SU-DHL-6 (cell line): ENCODE data around the gene MAB21L4.

Source experiments
- H2AFZ ChIP-seq: fragments of 200-600 bp; sonication (generic); 2 replicates; pipeline ENCODE4 v1.6.1; 2014; ENCODE audit warnings: low read depth, mild to moderate bottlenecking, moderate library complexity, mixed read lengths, antibody characterized with exemption, low read length; ENCODE audit not compliant: severe bottlenecking
- H3F3A ChIP-seq: fragments of 200-600 bp; shearing (Covaris generic); 2 replicates; pipeline ENCODE4 v1.6.0; 2016; ENCODE audit warnings: antibody characterized with exemption, mild to moderate bottlenecking; ENCODE audit not compliant: insufficient read depth
- H3K27ac ChIP-seq: fragments of 200-600 bp; sonication (generic); 2 replicates; pipeline ENCODE4 v1.5.1; 2016; ENCODE audit warnings: low read depth, mild to moderate bottlenecking, low read length, moderate library complexity, mixed read lengths
- H3K27me3 ChIP-seq: fragments of 200-600 bp; sonication (generic), shearing (Covaris generic); 2 replicates; pipeline ENCODE4 v1.6.0; 2014; ENCODE audit warnings: mild to moderate bottlenecking, low read length
- H3K36me3 ChIP-seq: fragments of 200-600 bp; sonication (generic); 2 replicates; pipeline ENCODE4 v1.6.1; 2014; ENCODE audit warnings: mild to moderate bottlenecking, low read length, mixed read lengths
- H3K4me2 ChIP-seq: fragments of 300-600, 200-600 bp; shearing (Covaris generic), sonication (generic); 2 replicates; pipeline ENCODE4 v1.6.0; 2014; ENCODE audit warnings: low read length, low read depth, mild to moderate bottlenecking; ENCODE audit not compliant: poor library complexity, severe bottlenecking
- H3K4me3 ChIP-seq: fragments of 200-600 bp; sonication (generic); 2 replicates; pipeline ENCODE4 v1.5.1; 2014; ENCODE audit warnings: antibody characterized with exemption, low read length, mild to moderate bottlenecking, mixed read lengths; ENCODE audit not compliant: insufficient read depth, poor library complexity, severe bottlenecking
- H3K79me2 ChIP-seq: fragments of 200-600 bp; sonication (generic); 2 replicates; pipeline ENCODE4 v1.6.1; 2014; ENCODE audit warnings: mild to moderate bottlenecking, low read length, moderate library complexity; ENCODE audit not compliant: insufficient read depth
- H3K9ac ChIP-seq: fragments of 200-600 bp; sonication (generic); 2 replicates; pipeline ENCODE4 v1.7.0; 2014; ENCODE audit warnings: mild to moderate bottlenecking, low read length
- H3K9me2 ChIP-seq: fragments of 200-600 bp; sonication (generic); replicated peaks from 2 replicates; pipeline ENCODE4 v1.6.1; 2014; ENCODE audit warnings: low read length; ENCODE audit not compliant: insufficient read depth
- H3K9me3 ChIP-seq: fragments of 200-600 bp; sonication (generic); 2 replicates; pipeline ENCODE4 v1.6.1; 2014; ENCODE audit warnings: low read length, mixed read lengths; ENCODE audit not compliant: insufficient read depth
- H4K20me1 ChIP-seq: fragments of 200-600 bp; sonication (generic); 2 replicates; pipeline ENCODE4 v1.6.1; 2014; ENCODE audit warnings: low read depth, mild to moderate bottlenecking, antibody characterized with exemption, low read length, moderate library complexity, mixed read lengths
- CTCF ChIP-seq: fragments of 200-600 bp; sonication (generic); IDR thresholded peaks from one replicate; pipeline ENCODE4 v1.5.1; 2017; ENCODE audit warnings: antibody characterized with exemption, mild to moderate bottlenecking, low read length, moderate library complexity; ENCODE audit not compliant: insufficient read depth, poor library complexity, severe bottlenecking
- EZH2phosphoT487 ChIP-seq: fragments of 200-600 bp; sonication (generic), shearing (Covaris generic); conservative IDR thresholded peaks from 2 replicates; pipeline ENCODE4 v1.6.1; 2018; ENCODE audit warnings: mild to moderate bottlenecking, antibody characterized with exemption, low read length, moderate library complexity, mixed read lengths

MAB21L4 gene

DNA sequence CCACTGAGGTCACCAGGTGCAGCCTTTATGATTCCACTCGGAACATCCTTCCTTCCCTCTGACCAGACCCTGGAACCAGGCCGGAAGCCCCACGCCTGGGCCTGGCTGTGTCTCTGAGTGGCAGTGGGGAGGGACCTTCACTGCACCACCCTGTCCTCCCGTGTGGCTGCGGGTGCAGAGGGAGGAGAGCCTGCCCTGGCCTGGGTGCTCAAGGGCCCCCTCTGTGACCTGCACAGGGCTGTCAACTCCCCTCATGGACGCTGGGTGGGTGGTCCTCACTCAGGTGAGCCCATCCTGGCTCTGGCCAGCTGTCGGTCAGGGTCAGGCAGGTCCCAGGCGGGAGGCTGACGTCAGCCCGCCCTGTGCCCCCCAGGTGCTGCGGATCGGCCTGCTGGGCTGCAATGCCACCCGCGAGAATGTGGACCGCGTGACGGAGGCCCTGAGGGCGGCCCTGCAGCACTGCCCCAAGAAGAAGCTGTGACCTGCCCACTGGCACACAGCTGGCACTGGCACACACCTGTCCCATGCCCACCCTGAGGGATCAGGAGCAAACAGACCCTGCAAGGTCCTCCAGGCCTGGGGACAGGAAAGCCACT, 17.5 kb downstream of the MAB21L4 start:
- TF ChIP-seq EZH2phosphoT487 = no peak
- TF ChIP-seq CTCF = no peak
- Histone ChIP-seq H3K4me2 (no peak overlapping the region), H4K20me1 (no peaks in the 10 kb centered on the region), H3K9me3 (no peaks in the 10 kb centered on the region), H3K9ac (no peak overlapping the region), H3K27ac (no peak overlapping the region), H3K9me2 (no peaks in the 10 kb centered on the region), H2AFZ (no peak overlapping the region), H3F3A (no peaks in the 10 kb centered on the region), H3K4me3 (no peak overlapping the region), H3K27me3 (no peaks in the 10 kb centered on the region), H3K79me2 (no peaks in the 10 kb centered on the region), H3K36me3 (no peaks in the 10 kb centered on the region)

- Histone ChIP-seq H3K36me3 (no peaks in the 10 kb centered on the region), H3K9me3 (no peaks in the 10 kb centered on the region), H3K27ac (no peak overlapping the region), H3K4me3 (no peak overlapping the region), H3K79me2 (no peaks in the 10 kb centered on the region), H2AFZ (no peak overlapping the region), H3K9ac (no peak overlapping the region), H3K9me2 (no peaks in the 10 kb centered on the region), H4K20me1 (no peaks in the 10 kb centered on the region), H3F3A (no peaks in the 10 kb centered on the region), H3K4me2 (no peak overlapping the region), H3K27me3 (no peaks in the 10 kb centered on the region)
- no peak for TF ChIP-seq EZH2phosphoT487
- TF ChIP-seq CTCF = no peak
These were observed 18.3 kb downstream of the MAB21L4 start for GRCh38 chr2:240877460-240878340.

DNA sequence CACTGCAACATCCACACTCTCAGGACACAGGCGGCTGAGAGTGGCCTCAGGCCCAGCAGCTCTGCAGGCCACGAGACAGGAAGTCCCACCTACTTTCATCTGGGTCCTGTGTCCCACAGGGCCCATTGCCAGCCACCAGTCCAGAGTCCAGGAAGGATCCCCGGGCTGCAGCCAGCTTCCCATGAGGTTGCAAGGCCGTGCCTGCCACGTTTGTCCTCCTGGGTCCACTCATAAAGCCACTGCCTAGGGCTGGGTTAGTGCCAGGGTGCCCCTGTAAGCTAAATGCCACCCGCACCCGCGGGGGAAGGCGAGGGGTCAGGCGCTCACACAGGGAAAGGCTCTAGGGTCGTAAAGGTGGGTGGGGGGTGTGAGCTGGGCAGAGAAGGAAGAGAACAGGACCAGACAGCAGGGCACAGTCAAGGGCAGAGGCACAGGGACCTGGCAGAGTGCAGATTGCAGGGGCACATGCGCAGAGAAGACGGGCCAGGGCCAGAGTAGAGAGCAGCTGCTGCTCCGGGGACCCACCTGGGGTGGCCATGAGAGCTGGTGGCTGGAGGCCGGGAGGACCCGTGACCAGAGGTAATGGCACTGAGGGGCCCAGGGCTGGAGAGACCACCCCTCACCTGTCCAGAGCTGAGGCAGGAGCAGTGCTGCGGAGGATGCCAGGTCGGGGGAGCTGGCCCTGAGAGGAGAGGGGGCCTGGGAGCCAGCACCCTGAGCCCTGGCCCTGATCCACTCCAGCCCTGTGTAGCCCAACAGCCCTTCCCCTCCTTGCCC, 19.3 kb downstream of the MAB21L4 start:
- no peak overlapping the region for H3K9ac ChIP-seq
- no peak for TF ChIP-seq EZH2phosphoT487
- no peak for TF ChIP-seq CTCF
- no peaks in the 10 kb centered on the region for H3K79me2 ChIP-seq
- H3K4me3 ChIP-seq = no peak overlapping the region
- no peak overlapping the region for H3K4me2 ChIP-seq
- H3K36me3 ChIP-seq = no peaks in the 10 kb centered on the region
- H3F3A ChIP-seq = no peaks in the 10 kb centered on the region
- H3K27ac ChIP-seq = no peak overlapping the region
- H3K27me3 ChIP-seq = no peaks in the 10 kb centered on the region
- no peaks in the 10 kb centered on the region for H4K20me1 ChIP-seq
- no peaks in the 10 kb centered on the region for H3K9me3 ChIP-seq
- H2AFZ ChIP-seq = no peak overlapping the region
- no peaks in the 10 kb centered on the region for H3K9me2 ChIP-seq
